HG02588 (cell line): ENCODE results near the gene IDH3G.

Experiments used
- ATAC-seq: cut with Tn5 transposase; IDR thresholded peaks from one replicate; pipeline ENCODE4 v1.9.1; 2021; ENCODE audit warnings: mild to moderate bottlenecking, moderate library complexity; ENCODE audit not compliant: unreplicated experiment

Gene IDH3G

GRCh38 chrX:153816831-153817690, 22.9 kb upstream of the IDH3G start:
- ATAC-seq: no peak

- no peak for ATAC-seq
Measured at GRCh38 chrX:153814591-153815315, 20.6 kb upstream of the IDH3G start.

DNA sequence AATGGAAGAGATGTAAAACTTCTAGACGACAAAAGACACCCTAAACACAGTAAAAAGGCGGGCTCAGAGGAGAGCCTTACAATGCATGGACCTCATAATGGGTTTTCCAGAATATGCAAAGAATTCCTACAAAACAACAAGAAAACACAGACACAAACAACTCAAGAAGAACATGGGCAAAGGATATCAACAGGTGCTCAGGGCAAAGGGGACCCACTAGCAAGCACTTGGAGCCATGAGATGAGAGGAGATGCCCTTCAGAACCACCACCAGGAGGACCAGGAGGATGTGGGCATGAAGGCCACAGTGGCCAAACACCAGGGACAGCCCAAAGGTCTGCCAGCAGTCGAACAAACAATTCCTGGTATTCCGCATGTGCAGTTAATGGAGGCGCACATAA, 19.0 kb upstream of the IDH3G start:
- no peak for ATAC-seq

GRCh38 chrX:153812220-153812619, 18.0 kb upstream of the IDH3G start:
- ATAC-seq: no peak

- ATAC-seq: no peak
Measured at GRCh38 chrX:153807976-153808375, 13.8 kb upstream of the IDH3G start.

GRCh38 chrX:153806999-153807575, 12.9 kb upstream of the IDH3G start:
- no peak for ATAC-seq

DNA sequence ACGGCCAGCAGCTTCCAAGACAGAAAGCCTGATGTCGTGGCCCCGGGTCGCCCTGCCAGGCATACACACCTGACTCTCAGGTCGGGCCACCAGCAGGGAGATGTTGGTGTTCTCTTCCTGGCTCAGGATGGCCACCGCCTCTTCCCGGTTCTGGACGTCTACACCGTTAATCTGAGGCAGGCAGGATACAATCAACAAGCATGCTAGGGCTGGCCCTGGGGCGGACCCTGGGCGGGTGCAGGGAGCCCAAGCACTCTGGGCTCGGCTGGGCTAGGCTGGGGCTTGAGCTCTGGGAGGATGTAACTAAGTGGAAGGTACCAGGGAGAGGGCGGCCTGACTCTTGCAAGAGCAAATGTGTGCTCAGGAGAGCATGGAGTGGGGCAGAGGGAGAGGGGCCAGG, 11.3 kb upstream of the IDH3G start:
- ATAC-seq: no peak

- ATAC-seq: no peak
Measured at GRCh38 chrX:153804621-153805020, 10.4 kb upstream of the IDH3G start.

DNA sequence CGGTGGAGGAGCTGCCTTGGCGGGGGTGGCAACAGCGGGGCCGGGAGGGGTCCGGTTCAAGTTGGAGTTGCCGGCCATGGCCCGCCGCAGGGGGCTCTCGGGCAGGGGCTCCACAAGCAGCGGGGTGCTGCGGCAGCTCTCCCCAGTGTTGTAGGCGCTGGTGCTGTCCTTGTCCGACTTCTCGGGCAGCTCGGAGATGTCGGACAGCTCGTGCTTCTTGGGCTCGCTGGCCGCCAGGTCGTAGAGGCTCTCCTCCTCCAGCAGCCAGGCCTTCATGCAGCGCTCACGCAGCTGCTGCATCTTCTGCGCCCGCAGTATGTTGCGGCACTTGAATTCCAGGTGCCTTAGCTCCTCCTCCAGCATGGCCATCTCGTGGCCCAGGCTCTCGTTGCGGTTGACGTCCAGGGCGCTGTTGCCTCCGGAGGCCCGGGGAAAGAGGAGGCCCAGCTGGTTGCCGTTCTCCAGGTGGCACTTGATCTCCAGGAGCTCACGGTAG, 10.0 kb upstream of the IDH3G start:
- no peak for ATAC-seq

- ATAC-seq: no peak
Measured at GRCh38 chrX:153803211-153804099, 9.3 kb upstream of the IDH3G start.

- no peak for ATAC-seq
Measured at GRCh38 chrX:153802513-153803045, 8.4 kb upstream of the IDH3G start.

- ATAC-seq: no peak
Measured at GRCh38 chrX:153801669-153802068, 7.5 kb upstream of the IDH3G start.

DNA sequence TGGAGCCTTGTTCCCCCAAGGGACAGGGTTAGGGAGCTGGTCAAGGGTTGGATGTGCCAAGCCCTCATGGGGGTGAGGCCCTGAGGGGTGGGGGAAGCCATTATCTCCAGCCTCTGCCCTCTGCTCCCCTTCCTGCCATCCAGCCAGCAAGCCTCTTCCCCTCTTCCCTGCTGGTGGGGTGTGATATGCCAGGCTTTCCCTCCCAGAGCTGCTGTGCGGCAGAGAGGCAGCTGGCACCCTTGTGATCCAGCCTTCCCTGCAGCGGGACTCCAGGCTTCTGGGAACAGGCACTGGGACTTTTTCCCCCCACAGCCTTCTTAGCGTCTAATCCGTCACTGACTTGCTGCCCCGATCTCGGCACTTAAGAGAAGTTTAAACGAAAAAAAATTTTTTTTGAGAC, 6.6 kb upstream of the IDH3G start:
- no peak for ATAC-seq

DNA sequence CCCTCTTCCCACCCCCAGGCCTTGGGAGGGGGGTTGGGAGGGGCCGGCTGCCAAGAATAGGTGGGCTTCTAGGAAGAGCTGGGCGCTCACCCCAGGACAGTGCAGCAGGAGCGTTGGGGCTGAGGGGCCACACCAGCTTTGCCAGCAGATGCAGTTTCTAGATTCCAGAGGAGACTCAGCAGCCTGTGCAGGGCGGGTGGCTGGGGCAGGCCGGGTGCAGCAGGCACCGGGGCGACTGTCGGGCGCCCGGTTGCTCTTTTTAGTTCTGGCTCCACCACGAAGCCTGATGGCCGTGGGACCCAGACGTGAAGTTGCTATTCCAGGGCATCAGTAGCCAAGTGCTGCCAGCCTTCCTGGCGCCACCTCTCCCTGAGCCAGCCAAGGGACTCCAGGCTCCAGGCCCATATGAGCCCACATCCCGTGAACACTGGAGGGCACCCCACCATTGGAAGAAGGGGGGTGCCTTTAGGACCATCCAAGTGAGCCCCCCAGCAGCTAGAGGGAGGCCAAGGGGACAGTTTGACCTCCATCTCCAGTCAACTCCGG, 6.1 kb upstream of the IDH3G start:
- no peak for ATAC-seq

DNA sequence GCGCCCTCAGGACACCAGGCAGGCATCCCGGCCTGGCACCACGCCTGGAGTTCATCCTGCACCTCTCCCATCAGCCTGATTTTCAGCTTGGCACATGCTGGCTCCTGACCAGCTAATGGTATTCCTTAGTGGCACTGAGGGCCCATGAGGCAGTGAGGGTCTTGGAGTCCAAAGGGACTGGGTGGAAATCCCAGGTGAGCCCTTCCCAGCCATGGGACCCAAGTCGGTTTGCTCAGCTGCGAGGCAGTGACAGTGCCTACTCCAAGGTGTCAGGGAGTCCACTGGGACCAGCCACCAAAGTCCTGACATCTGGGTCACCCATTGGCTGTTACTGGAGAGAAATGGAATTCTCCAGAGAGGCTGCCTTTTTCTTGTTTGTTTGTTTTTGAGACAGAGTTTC, 5.2 kb upstream of the IDH3G start:
- no peak for ATAC-seq

DNA sequence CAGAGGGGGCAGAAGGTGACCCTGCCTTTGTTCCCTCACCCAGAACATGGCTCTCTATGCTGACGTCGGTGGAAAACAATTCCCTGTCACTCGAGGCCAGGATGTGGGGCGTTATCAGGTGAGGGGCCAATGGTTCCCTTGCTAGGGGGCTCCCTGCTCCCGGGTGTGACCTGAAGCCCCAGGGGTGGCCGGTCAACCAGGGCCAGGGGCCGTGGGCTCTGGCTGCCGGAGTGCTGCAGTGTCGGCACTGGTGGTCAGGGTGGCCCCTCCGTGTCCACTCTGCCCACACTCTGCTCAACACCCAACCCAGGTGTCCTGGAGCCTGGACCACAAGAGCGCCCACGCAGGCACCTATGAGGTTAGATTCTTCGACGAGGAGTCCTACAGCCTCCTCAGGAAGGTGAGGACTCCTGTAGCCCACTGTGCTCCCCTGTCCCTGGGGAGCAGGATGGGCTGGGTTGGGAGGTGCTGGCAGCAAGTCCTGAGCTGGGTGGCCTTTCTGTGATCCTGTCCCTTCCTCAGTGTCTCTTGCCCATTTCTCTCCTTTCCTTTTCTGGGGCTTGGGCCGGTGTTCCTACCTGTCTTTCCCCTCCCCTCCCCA, 3.3 kb upstream of the IDH3G start:
- ATAC-seq: no peak

DNA sequence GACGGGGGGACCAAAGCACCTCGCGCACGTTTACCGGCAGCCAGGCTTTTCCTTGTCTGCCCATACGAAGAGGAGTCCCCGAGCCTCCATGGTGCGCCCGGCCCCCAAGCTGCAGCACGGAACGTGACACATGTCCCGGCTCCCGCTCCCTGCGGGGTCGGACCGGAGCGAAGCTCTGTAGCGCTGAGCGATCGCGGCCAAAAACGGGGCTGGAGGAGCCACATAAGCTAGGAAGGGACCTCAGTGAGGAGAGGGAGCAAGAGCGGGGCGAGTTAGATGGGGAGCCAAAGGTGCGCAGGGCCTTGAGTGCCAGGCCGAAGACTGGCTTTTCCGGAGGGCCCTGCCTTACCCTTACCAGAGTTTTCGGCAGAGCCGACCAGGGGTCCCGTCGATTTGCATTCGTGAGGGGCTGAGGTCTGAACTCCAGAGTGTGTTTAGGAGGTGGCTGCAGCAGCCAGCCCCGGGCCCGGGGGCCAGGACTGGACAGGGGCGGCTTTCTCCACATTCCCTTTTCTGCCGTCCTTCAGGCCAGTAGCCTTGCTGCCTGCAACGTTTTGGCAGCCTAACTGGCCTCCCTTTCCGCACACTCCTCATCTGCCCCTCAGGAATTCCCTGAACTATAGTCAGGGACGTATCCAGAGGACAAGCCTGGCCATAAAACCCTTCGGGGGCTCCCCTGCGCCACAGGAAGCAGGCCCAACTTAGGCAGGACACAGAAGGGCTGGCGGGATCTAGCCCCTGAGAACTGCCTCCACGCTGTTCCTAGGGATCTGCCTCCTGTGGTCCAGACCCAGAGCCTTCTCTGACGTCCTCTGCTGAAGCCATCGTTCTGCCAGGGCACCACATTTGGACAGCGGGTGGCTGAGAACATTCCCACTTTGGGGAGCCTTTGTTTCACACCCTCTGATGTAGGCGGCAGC, 982 bp upstream of the IDH3G start:
- ATAC-seq: no peak

DNA sequence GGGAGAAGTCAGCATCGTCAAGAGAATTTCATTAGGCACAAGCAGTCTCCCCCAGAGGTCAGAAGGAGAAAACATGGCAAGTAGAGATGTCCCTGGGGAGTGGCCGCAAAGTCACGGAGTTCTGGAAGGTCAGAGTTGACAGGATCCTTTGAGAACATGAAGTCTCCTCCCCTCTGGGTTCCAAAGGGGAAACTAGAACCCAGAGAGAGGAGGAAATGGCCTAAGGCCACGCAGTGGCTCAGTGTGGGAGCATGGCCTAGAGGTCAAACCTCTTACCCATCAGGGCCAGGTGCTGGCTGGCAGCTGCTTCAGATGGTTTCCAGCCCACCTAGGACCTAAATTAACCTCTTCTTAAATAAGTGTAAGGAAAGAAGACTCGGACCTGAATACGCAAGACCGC, 884 bp downstream of the IDH3G start:
- no peak for ATAC-seq

- no peak for ATAC-seq
Measured at GRCh38 chrX:153792368-153792767, 1.8 kb downstream of the IDH3G start.
